Neural cell (in vitro differentiated cells): ENCODE results near the gene IFRD1. TPM values are rescaled to one million over a fixed set of nuclear protein-coding genes. Genes with fewer than 3 reads are reported as not detected.

ENCODE experiments used
- H2AFZ ChIP-seq: fragments of 200-600, 300-800 bp; sonication (generic), shearing (Covaris generic); 2 replicates; pipeline ENCODE4 v1.6.0; 2014; ENCODE audit warnings: low read depth, mild to moderate bottlenecking, antibody characterized with exemption, low read length, moderate library complexity
- H3F3A ChIP-seq: fragments of 200-600 bp; shearing (Covaris generic); 2 replicates; pipeline ENCODE4 v1.6.1; 2016; ENCODE audit warnings: mild to moderate bottlenecking, moderate library complexity, mixed read lengths, antibody characterized with exemption, low read length; ENCODE audit not compliant: insufficient read depth, poor library complexity, severe bottlenecking
- H3K27ac ChIP-seq: fragments of 200-600, 300-800 bp; sonication (generic), shearing (Covaris generic); 2 replicates; pipeline ENCODE4 v1.5.1; 2014; ENCODE audit warnings: mild to moderate bottlenecking, low read length, moderate library complexity
- H3K27me3 ChIP-seq: fragments of 300-800, 200-600 bp; sonication (generic), shearing (Covaris generic); 2 replicates; pipeline ENCODE4 v1.6.0; 2014; ENCODE audit warnings: mild to moderate bottlenecking, low read depth, low read length, moderate library complexity; ENCODE audit not compliant: insufficient read depth
- H3K36me3 ChIP-seq: fragments of 300-800, 200-600 bp; sonication (generic), shearing (Covaris generic); 2 replicates; pipeline ENCODE4 v1.5.1; 2014; ENCODE audit warnings: mild to moderate bottlenecking, antibody characterized with exemption, low read length, moderate library complexity; ENCODE audit not compliant: insufficient read depth
- H3K4me2 ChIP-seq: fragments of 300-800, 200-600 bp; sonication (generic), shearing (Covaris generic); 2 replicates; pipeline ENCODE4 v1.6.0; 2014; ENCODE audit warnings: mild to moderate bottlenecking, low read length
- H3K4me3 ChIP-seq: fragments of 300-800, 200-600 bp; sonication (generic), shearing (Covaris generic); 2 replicates; pipeline ENCODE4 v1.5.1; 2014; ENCODE audit warnings: mild to moderate bottlenecking, low read length, moderate library complexity
- H3K79me2 ChIP-seq: fragments of 200-600 bp; shearing (Covaris generic); replicated peaks from 2 replicates; pipeline ENCODE4 v1.6.0; 2014; ENCODE audit warnings: mild to moderate bottlenecking, low read length, moderate library complexity; ENCODE audit not compliant: insufficient read depth
- H3K9ac ChIP-seq: fragments of 300-800, 200-600 bp; sonication (generic), shearing (Covaris generic); 2 replicates; pipeline ENCODE4 v1.6.1; 2016; ENCODE audit warnings: mild to moderate bottlenecking, low read length, mixed read lengths
- H3K9me2 ChIP-seq: fragments of 200-600 bp; shearing (Covaris generic); 2 replicates; pipeline ENCODE4 v1.6.1; 2016; ENCODE audit warnings: mild to moderate bottlenecking, low read length, mixed read lengths; ENCODE audit not compliant: insufficient read depth
- H3K9me3 ChIP-seq: fragments of 200-600, 300-800 bp; sonication (generic), shearing (Covaris generic); 2 replicates; pipeline ENCODE4 v1.6.1; 2016; ENCODE audit warnings: mild to moderate bottlenecking, mixed run types, low read length, moderate library complexity, mixed read lengths
- H4K20me1 ChIP-seq: fragments of 200-600 bp; shearing (Covaris generic); 2 replicates; pipeline ENCODE4 v1.6.1; 2016; ENCODE audit warnings: mild to moderate bottlenecking, mixed run types; ENCODE audit not compliant: insufficient read depth
- EP300 ChIP-seq: fragments of 450-650 bp; conservative IDR thresholded peaks from 2 replicates; pipeline ENCODE4 v1.6.1; 2014; ENCODE audit warnings: antibody characterized with exemption, mild to moderate bottlenecking, moderate library complexity; ENCODE audit not compliant: poor library complexity, severe bottlenecking
- EZH2 ChIP-seq: fragments of 200-600, 300-800 bp; shearing (Covaris generic), sonication (generic); IDR thresholded peaks from 2 replicates; pipeline ENCODE4 v1.6.1; 2014; ENCODE audit warnings: antibody characterized with exemption, low read length, borderline replicate concordance, mild to moderate bottlenecking; ENCODE audit not compliant: insufficient read depth, poor library complexity, severe bottlenecking
- MXI1 ChIP-seq: fragments of 450-650 bp; conservative IDR thresholded peaks from 2 replicates; pipeline ENCODE4 v1.6.1; 2014; ENCODE audit warnings: antibody characterized with exemption, mild to moderate bottlenecking; ENCODE audit not compliant: poor library complexity, severe bottlenecking
- POLR2AphosphoS5 ChIP-seq: IDR thresholded peaks from 2 replicates; pipeline ENCODE4 v1.6.1; 2012
- RAD21 ChIP-seq: fragments of 450-650 bp; conservative IDR thresholded peaks from 2 replicates; pipeline ENCODE4 v1.6.1; 2014; ENCODE audit warnings: antibody characterized with exemption, mild to moderate bottlenecking, moderate library complexity
- SMC3 ChIP-seq: fragments of 450-650 bp; conservative IDR thresholded peaks from 2 replicates; pipeline ENCODE4 v1.6.1; 2014; ENCODE audit warnings: antibody characterized with exemption, mild to moderate bottlenecking, moderate library complexity; ENCODE audit not compliant: poor library complexity
- TAF1 ChIP-seq: IDR thresholded peaks from 2 replicates; pipeline ENCODE4 v1.6.1; 2012; ENCODE audit warnings: low read depth
- polyA plus RNA-seq: library from polyadenylated mRNA; depleted of rRNA; stranded (reverse); fragments of >200 nt; gene quantifications from 2 replicates; pipeline ENCODE4 v1.2.3, GENCODE V29; 2014
- TF ChIP-seq, protein P1 (sequence below): IDR thresholded peaks from 2 replicates; pipeline ENCODE4 v1.6.1; 2012; ENCODE audit warnings: borderline replicate concordance
- TF ChIP-seq, protein P2 (sequence below): fragments of 450-650 bp; IDR thresholded peaks from 2 replicates; pipeline ENCODE4 v1.5.1; 2014; ENCODE audit warnings: antibody characterized with exemption, mild to moderate bottlenecking, moderate library complexity; ENCODE audit not compliant: poor library complexity, severe bottlenecking

Gene IFRD1
- polyA plus RNA-seq, 1 donor from 2014 or later, result 270 TPM

- Histone ChIP-seq H3K36me3 (peaks cover 18% of the 10 kb centered on the region), H3K27me3 (no peaks in the 10 kb centered on the region), H2AFZ (no peak overlapping the region), H3K9me2 (no peaks in the 10 kb centered on the region), H3F3A (no peaks in the 10 kb centered on the region), H3K4me2 (no peak overlapping the region), H3K9me3 (no peaks in the 10 kb centered on the region), H3K79me2 (no peaks in the 10 kb centered on the region), H3K9ac (no peak overlapping the region), H3K4me3 (no peak overlapping the region), H4K20me1 (peaks cover 3% of the 10 kb centered on the region), H3K27ac (no peak overlapping the region)
- TF ChIP-seq RAD21 (no peak), MXI1 (no peak), SMC3 (no peak), POLR2AphosphoS5 (no peak), EZH2 (no peak), TAF1 (no peak), EP300 (no peak)
- TF ChIP-seq, protein P1, sequence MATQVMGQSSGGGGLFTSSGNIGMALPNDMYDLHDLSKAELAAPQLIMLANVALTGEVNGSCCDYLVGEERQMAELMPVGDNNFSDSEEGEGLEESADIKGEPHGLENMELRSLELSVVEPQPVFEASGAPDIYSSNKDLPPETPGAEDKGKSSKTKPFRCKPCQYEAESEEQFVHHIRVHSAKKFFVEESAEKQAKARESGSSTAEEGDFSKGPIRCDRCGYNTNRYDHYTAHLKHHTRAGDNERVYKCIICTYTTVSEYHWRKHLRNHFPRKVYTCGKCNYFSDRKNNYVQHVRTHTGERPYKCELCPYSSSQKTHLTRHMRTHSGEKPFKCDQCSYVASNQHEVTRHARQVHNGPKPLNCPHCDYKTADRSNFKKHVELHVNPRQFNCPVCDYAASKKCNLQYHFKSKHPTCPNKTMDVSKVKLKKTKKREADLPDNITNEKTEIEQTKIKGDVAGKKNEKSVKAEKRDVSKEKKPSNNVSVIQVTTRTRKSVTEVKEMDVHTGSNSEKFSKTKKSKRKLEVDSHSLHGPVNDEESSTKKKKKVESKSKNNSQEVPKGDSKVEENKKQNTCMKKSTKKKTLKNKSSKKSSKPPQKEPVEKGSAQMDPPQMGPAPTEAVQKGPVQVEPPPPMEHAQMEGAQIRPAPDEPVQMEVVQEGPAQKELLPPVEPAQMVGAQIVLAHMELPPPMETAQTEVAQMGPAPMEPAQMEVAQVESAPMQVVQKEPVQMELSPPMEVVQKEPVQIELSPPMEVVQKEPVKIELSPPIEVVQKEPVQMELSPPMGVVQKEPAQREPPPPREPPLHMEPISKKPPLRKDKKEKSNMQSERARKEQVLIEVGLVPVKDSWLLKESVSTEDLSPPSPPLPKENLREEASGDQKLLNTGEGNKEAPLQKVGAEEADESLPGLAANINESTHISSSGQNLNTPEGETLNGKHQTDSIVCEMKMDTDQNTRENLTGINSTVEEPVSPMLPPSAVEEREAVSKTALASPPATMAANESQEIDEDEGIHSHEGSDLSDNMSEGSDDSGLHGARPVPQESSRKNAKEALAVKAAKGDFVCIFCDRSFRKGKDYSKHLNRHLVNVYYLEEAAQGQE, result no peak
- TF ChIP-seq, protein P2, sequence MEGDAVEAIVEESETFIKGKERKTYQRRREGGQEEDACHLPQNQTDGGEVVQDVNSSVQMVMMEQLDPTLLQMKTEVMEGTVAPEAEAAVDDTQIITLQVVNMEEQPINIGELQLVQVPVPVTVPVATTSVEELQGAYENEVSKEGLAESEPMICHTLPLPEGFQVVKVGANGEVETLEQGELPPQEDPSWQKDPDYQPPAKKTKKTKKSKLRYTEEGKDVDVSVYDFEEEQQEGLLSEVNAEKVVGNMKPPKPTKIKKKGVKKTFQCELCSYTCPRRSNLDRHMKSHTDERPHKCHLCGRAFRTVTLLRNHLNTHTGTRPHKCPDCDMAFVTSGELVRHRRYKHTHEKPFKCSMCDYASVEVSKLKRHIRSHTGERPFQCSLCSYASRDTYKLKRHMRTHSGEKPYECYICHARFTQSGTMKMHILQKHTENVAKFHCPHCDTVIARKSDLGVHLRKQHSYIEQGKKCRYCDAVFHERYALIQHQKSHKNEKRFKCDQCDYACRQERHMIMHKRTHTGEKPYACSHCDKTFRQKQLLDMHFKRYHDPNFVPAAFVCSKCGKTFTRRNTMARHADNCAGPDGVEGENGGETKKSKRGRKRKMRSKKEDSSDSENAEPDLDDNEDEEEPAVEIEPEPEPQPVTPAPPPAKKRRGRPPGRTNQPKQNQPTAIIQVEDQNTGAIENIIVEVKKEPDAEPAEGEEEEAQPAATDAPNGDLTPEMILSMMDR, result no peak
These were observed 26.3 kb downstream of the IFRD1 start for GRCh38 chr7:112476390-112477052.

- no peaks in the 10 kb centered on the region for H3K79me2 ChIP-seq
- no peak overlapping the region for H3K9ac ChIP-seq
- no peak overlapping the region for H3K4me3 ChIP-seq
- no peaks in the 10 kb centered on the region for H3F3A ChIP-seq
- H4K20me1 ChIP-seq, result no peaks in the 10 kb centered on the region
- no peaks in the 10 kb centered on the region for H3K9me3 ChIP-seq
- H2AFZ ChIP-seq, result no peak overlapping the region
- peak overlapping the region; percentile 59 for H3K27ac ChIP-seq
- H3K36me3 ChIP-seq, result peaks cover 2% of the 10 kb centered on the region
- H3K9me2 ChIP-seq, result no peaks in the 10 kb centered on the region
- no peak overlapping the region for H3K4me2 ChIP-seq
- H3K27me3 ChIP-seq, result no peaks in the 10 kb centered on the region
- no peak for TF ChIP-seq MXI1
- TF ChIP-seq EZH2, result no peak
- TF ChIP-seq, protein P1, result no peak
These were observed 31.0 kb downstream of the IFRD1 start for GRCh38 chr7:112481121-112481736.
